Peyer's patch (tissue), 4 donors: ENCODE measurements around the gene SPATA20. TPM values are rescaled to one million over a fixed set of nuclear protein-coding genes. Genes with fewer than 3 reads are reported as not detected.

Source experiments
- DNase-seq, 3 donors: peaks; one replicate each; pipeline ENCODE4 v3.0.0-alpha.2; 2017 to 2019
- H3K27ac ChIP-seq, 4 donors: fragments of 200-600 bp; sonication (generic); one replicate each; pipeline ENCODE4 v1.5.1; 2016 to 2019
- H3K27me3 ChIP-seq, 2 donors: fragments of 200-600 bp; sonication (generic); one replicate each; pipeline ENCODE4 v1.5.1; 2019
- H3K36me3 ChIP-seq, 3 donors: fragments of 200-600 bp; sonication (generic); one replicate each; pipeline ENCODE4 v1.5.1; 2016 to 2019
- H3K4me1 ChIP-seq, 4 donors: fragments of 200-600 bp; sonication (generic); one replicate each; pipeline ENCODE4 v1.5.1; 2016 to 2019
- H3K4me3 ChIP-seq, 4 donors: fragments of 200-600 bp; sonication (generic); 1 replicate in 3 of 4; 2 replicates in 1 of 4; pipeline ENCODE4 v1.5.1; 2016 to 2019; ENCODE audit warnings: mild to moderate bottlenecking in 1 of 4
- H3K9me3 ChIP-seq, 4 donors: fragments of 200-600 bp; sonication (generic); one replicate each; pipeline ENCODE4 v1.5.1; 2016 to 2019; ENCODE audit warnings: mild to moderate bottlenecking in 1 of 4
- CTCF ChIP-seq, 6 experiments: fragments of 450-650 bp in 4 of 6; fragments of 200-600 bp in 2 of 6; sonication (generic) in 1 of 6; IDR thresholded peaks; one replicate each; pipeline ENCODE4 v1.5.1; 2017 to 2019; ENCODE audit warnings: antibody characterized with exemption in 6 of 6, mild to moderate bottlenecking in 3 of 6, moderate library complexity in 1 of 6
- POLR2A ChIP-seq, 2 donors: fragments of 450-650 bp; IDR thresholded peaks; one replicate each; pipeline ENCODE4 v1.5.1; 2017; ENCODE audit warnings: antibody characterized with exemption in 2 of 2, mild to moderate bottlenecking in 2 of 2, moderate library complexity in 2 of 2
- total RNA-seq, 4 donors: library from RNA; depleted of rRNA; stranded (reverse); fragments of >200 nt; gene quantifications; one replicate each; pipeline ENCODE4 v1.1.0, GENCODE V29; 2016

Gene SPATA20
- total RNA-seq, 4 donors from 2014 or later = 75.1 to 125 (median 110) TPM

- Histone ChIP-seq H3K27me3 (no peaks in the 10 kb centered on the region), H3K4me3 (no peak overlapping the region), H3K4me1 (peaks cover 0 to 7% (median 0%) of the 10 kb centered on the region in 4 donors), H3K9me3 (no peaks in the 10 kb centered on the region), H3K27ac (no peak overlapping the region), H3K36me3 (no peaks in the 10 kb centered on the region)
- TF ChIP-seq CTCF (IDR thresholded peaks at IDR 0.05) (no peak), POLR2A (IDR thresholded peaks at IDR 0.05) (no peak)
- DNase-seq = no peak
These were observed 40.6 kb downstream of the SPATA20 start for GRCh38 chr17:50587571-50587970.

GRCh38 chr17:50588391-50589049 lies 41.5 kb downstream of the SPATA20 start:
- no peak overlapping the region for H3K27ac ChIP-seq
- H3K27me3 ChIP-seq = no peaks in the 10 kb centered on the region
- H3K9me3 ChIP-seq = no peaks in the 10 kb centered on the region
- H3K4me3 ChIP-seq = no peak overlapping the region
- no peaks in the 10 kb centered on the region for H3K36me3 ChIP-seq
- TF ChIP-seq CTCF (IDR thresholded peaks at IDR 0.05) (no peak), POLR2A (IDR thresholded peaks at IDR 0.05) (no peak)
- DNase-seq = no peak
- H3K4me1 ChIP-seq = peaks cover 0 to 7% (median 0%) of the 10 kb centered on the region in 4 donors

GRCh38 chr17:50589095-50589705 lies 42.2 kb downstream of the SPATA20 start:
- no peaks in the 10 kb centered on the region for H3K27me3 ChIP-seq
- no peak overlapping the region for H3K27ac ChIP-seq
- peaks cover 0 to 7% (median 0%) of the 10 kb centered on the region in 4 donors for H3K4me1 ChIP-seq
- no peaks in the 10 kb centered on the region for H3K9me3 ChIP-seq
- H3K4me3 ChIP-seq = no peak overlapping the region
- no peak for DNase-seq
- no peak for TF ChIP-seq POLR2A (IDR thresholded peaks at IDR 0.05)
- no peak for TF ChIP-seq CTCF (IDR thresholded peaks at IDR 0.05)
- H3K36me3 ChIP-seq = no peaks in the 10 kb centered on the region

- DNase-seq = no peak
- Histone ChIP-seq H3K36me3 (no peaks in the 10 kb centered on the region), H3K27ac (no peak overlapping the region), H3K4me3 (no peak overlapping the region), H3K4me1 (peaks cover 0 to 7% (median 0%) of the 10 kb centered on the region in 4 donors), H3K9me3 (no peaks in the 10 kb centered on the region), H3K27me3 (no peaks in the 10 kb centered on the region)
- TF ChIP-seq POLR2A (IDR thresholded peaks at IDR 0.05) = no peak
- TF ChIP-seq CTCF (IDR thresholded peaks at IDR 0.05) = no peak
These were observed 44.2 kb downstream of the SPATA20 start for GRCh38 chr17:50590946-50591737.

- peaks cover 0 to 7% (median 0%) of the 10 kb centered on the region in 4 donors for H3K4me1 ChIP-seq
- H3K4me3 ChIP-seq = no peak overlapping the region
- no peak for TF ChIP-seq POLR2A (IDR thresholded peaks at IDR 0.05)
- TF ChIP-seq CTCF (IDR thresholded peaks at IDR 0.05) = no peak
- DNase-seq = no peak
- H3K27me3 ChIP-seq = no peaks in the 10 kb centered on the region
- no peaks in the 10 kb centered on the region for H3K36me3 ChIP-seq
- H3K27ac ChIP-seq = no peak overlapping the region
- H3K9me3 ChIP-seq = no peaks in the 10 kb centered on the region
These were observed 46.3 kb downstream of the SPATA20 start for GRCh38 chr17:50593321-50593720.
